Mucosa of rectum (tissue), 2 donors: Measurements from ENCODE around the gene LSR.
"Not testable (repeated sequence)": the region's sequence is repeated elsewhere in the genome, so short reads cannot be mapped to it uniquely, and the experiment has no call there.

Experiments
- H3K27ac ChIP-seq, 2 donors: one replicate each; pipeline ENCODE4 v1.7.0; 2013; ENCODE audit warnings: inconsistent platforms in 2 of 2, low read depth in 2 of 2, low read length in 2 of 2
- H3K27me3 ChIP-seq, 2 donors: one replicate each; pipeline ENCODE4 v1.7.0; 2013; ENCODE audit warnings: low read length in 2 of 2; ENCODE audit not compliant: control insufficient read depth in 2 of 2, insufficient read depth in 2 of 2
- H3K36me3 ChIP-seq, 2 donors: one replicate each; pipeline ENCODE4 v1.7.0; 2013; ENCODE audit warnings: low read length in 2 of 2; ENCODE audit not compliant: control insufficient read depth in 2 of 2, insufficient read depth in 2 of 2
- H3K4me1 ChIP-seq, 2 donors: one replicate each; pipeline ENCODE4 v1.7.0; 2013; ENCODE audit warnings: low read length in 2 of 2, mild to moderate bottlenecking in 1 of 2; ENCODE audit not compliant: control insufficient read depth in 2 of 2, insufficient read depth in 2 of 2
- H3K4me3 ChIP-seq, 2 donors: one replicate each; pipeline ENCODE4 v1.7.0; 2013; ENCODE audit warnings: low read length in 2 of 2
- H3K9ac ChIP-seq, 2 donors: one replicate each; pipeline ENCODE4 v1.7.0; 2013; ENCODE audit warnings: low read length in 2 of 2, low read depth in 1 of 2, mild to moderate bottlenecking in 1 of 2
- H3K9me3 ChIP-seq, 2 donors: one replicate each; pipeline ENCODE4 v1.7.0; 2013; ENCODE audit warnings: low read length in 2 of 2; ENCODE audit not compliant: control insufficient read depth in 2 of 2
- donor health status: healthy.
- donor health status: Normal muscosa, but diverticular disease.

LSR gene

DNA sequence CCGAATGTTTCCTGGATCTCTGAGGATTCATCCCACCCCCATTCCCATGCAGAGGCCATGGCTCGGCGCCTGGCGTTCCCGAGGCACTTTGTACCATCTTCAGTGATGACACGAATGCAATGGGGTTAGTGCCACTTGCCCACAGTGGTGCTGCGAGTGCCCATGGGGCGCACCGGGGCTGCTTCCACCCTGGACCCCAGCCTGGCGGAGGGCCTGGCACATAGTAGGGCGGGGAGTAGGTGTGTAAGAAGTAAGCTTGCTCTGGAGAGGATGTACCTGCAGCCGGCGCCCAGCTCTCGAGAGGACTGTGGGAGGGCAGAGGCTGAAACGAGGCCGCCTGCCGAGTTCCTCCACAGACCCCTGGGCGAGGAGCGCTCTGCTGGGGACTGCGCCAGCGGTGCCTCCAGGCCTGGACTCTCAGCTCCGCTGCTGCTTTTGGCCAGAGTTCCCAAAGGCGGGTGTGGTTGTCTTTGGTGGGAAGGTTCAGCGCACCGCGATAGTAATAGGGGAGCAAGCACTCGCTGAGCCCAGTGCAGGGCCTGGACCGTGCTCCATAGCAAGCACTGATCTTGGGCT lies 28.0 kb downstream of the LSR start:
- Histone ChIP-seq H3K9me3 (no peaks in the 10 kb centered on the region), H3K27ac (no peak overlapping the region), H3K4me3 (no peak overlapping the region), H3K9ac (no peak overlapping the region), H3K36me3 (peaks cover 30 to 40% of the 10 kb centered on the region in 2 donors), H3K27me3 (no peaks in the 10 kb centered on the region), H3K4me1 (no peaks in the 10 kb centered on the region)

DNA sequence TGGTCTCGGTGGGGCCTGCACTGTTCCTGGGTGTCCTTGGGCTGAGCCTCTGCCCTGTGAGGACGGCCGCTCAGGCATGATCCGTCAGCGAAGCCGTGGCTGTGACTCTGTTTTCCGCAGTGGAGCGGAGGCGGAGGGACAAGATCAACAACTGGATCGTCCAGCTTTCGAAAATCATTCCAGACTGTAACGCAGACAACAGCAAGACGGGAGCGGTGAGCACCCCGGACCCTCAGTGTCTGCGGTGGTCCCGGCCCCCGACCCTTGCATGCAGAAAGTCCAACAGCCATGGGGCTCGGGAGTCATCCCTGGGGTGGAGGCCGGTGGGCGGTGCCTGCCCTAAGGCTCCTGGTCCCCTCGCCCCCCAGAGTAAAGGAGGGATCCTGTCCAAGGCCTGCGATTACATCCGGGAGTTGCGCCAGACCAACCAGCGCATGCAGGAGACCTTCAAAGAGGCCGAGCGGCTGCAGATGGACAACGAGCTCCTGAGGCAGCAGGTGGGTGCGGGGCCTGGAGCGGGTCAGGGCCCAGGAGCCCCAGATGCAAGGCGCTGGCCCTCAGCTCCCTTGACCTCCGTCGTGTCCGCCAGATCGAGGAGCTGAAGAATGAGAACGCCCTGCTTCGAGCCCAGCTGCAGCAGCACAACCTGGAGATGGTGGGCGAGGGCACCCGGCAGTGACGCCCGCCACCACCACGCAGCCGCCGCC lies 29.9 kb downstream of the LSR start:
- peaks cover 4 to 7% of the 10 kb centered on the region in 2 donors for H3K27me3 ChIP-seq
- H3K9ac ChIP-seq = no peak overlapping the region
- H3K4me1 ChIP-seq = peaks cover 0 to 4% of the 10 kb centered on the region in 2 donors
- H3K4me3 ChIP-seq = no peak overlapping the region
- no peak overlapping the region for H3K27ac ChIP-seq
- peaks cover 18 to 30% of the 10 kb centered on the region in 2 donors for H3K36me3 ChIP-seq
- H3K9me3 ChIP-seq = no peaks in the 10 kb centered on the region

DNA sequence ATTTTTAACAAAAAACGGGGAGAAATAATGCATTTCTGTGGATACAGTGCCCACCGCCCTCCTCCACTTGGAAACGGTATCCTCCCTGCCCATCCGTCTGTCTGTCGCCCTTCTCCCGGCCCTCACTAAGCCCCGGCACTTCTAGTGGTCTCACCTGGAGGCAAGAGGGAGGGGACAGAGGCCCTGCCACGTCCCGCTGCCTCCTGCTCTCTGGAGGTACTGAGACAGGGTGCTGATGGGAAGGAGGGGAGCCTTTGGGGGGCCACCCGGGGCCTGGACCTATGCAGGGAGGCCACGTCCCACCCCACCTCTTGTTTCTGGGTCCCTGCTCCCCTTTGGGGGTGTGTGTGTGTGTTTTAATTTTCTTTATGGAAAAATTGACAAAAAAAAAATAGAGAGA lies 30.6 kb downstream of the LSR start:
- Histone ChIP-seq H3K27me3 (peaks cover 4 to 7% of the 10 kb centered on the region in 2 donors), H3K4me1 (peaks cover 0 to 4% of the 10 kb centered on the region in 2 donors), H3K27ac (no peak overlapping the region), H3K36me3 (peaks cover 12 to 24% of the 10 kb centered on the region in 2 donors), H3K9me3 (no peaks in the 10 kb centered on the region), H3K4me3 (no peak overlapping the region), H3K9ac (no peak overlapping the region)

DNA sequence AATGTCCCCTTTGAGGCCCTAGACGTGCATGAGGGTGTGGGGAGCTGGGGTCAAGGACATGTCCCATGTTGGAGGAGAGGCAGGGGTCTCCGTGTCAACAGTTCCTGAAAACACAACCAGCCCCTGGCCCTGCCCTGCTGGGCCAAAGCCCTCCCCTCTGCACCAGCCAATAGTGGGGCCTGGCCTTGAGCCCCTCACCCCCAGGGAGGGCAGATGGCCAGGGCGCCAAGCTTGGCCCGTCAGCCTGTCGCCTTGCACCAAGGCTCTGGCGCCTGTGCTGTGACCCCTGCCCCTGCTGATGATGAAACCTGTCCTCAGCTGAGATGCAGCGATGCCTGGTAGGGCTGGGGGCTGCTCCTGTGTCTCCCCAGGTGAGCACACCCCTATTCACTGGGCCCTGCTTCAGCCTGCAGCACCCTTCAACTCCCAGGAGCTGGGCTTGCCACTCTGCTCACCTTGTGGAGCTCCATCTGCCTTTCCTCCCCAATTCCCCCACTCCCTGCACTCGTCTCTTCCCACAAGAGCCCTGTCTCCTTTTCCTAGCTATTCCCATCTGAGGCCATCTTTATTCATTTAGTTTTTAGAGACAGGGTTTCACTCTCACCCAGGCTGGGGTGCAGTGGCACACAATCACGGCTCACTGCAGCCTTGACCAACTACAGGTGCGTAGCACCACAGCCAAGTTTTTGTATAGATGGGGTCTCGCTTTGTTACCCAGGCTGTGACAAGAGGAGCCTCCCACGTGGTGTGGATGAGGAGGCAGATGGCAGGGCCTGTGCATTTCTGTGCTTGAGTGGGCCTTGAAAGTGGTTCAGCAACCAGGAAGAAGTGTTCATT lies 31.4 kb downstream of the LSR start:
- Histone ChIP-seq H3K27me3 (peaks cover 4 to 10% of the 10 kb centered on the region in 2 donors), H3K27ac (no peak overlapping the region), H3K36me3 (peaks cover 12 to 24% of the 10 kb centered on the region in 2 donors), H3K9me3 (no peaks in the 10 kb centered on the region), H3K9ac (no peak overlapping the region), H3K4me3 (no peak overlapping the region), H3K4me1 (peaks cover 0 to 4% of the 10 kb centered on the region in 2 donors)

DNA sequence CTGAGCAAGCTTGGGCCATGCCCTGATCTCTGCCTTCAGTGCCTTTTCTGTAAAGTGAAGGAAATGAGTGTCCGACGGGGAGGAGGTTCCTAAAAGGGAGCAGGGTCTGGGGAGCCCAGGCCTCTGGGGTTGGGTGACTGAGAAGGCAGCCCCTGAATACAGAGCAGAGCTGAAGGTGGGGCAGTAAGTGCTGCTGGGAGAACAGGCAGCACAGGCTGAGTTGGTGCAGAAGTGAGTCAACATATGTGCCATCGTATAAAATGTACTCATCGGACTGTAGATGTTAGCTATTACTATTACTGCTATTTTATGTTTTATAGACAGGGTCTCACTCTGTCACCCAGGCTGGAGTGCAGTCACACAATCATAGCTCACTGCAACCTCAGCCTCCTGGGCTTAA lies 32.5 kb downstream of the LSR start:
- peaks cover 12 to 18% of the 10 kb centered on the region in 2 donors for H3K36me3 ChIP-seq

DNA sequence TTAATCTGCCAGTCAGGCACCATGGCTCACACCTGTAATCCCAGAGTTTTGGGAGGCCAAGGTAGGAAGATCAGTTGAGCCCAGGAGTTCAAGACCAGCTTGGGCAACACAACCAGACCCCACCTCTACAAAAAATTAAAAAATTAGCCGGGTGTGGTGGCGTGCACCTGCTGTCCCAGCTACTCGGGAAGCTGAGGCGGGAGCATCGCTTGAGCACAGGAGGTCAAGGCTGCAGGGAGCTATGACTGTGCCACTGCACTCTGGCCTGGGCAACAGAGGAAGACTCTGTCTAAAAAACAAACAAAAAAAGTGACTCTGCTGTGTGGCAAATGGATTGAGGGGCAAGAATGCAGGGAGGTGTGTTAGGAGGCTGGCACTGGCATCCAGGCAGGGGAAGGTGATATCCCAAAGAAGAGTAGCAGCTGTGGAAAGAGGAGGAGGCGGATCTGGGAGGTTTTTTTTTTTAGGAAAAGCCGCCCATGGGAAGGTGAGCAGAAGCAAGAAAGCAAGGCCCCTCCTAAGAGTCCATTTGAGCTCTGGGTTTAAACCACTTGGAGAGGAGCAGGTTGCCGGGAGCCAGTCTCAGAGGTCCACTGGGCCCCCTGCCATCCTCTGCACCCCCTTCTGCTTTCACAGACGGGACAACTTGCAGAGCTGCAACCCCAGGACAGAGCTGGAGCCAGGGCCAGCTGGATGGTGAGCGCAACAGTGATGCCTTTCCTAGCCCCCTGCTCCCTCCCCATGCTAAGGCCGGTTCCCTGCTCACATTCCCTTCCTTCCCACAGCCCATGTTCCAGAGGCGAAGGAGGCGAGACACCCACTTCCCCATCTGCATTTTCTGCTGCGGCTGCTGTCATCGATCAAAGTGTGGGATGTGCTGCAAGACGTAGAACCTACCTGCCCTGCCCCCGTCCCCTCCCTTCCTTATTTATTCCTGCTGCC lies 35.6 kb downstream of the LSR start:
- no peaks in the 10 kb centered on the region for H3K36me3 ChIP-seq
- H3K9ac ChIP-seq = no peak overlapping the region
- no peak overlapping the region for H3K27ac ChIP-seq
- H3K4me3 ChIP-seq = no peak overlapping the region
- H3K27me3 ChIP-seq = peaks cover 4 to 10% of the 10 kb centered on the region in 2 donors
- H3K4me1 ChIP-seq = peaks cover 0 to 4% of the 10 kb centered on the region in 2 donors
- H3K9me3 ChIP-seq = no peaks in the 10 kb centered on the region

More for the DNA sequence above, 32.5 kb downstream of the LSR start:
- no peak overlapping the region for H3K4me3 ChIP-seq
- H3K27ac ChIP-seq = no peak overlapping the region
- peaks cover 4 to 10% of the 10 kb centered on the region in 2 donors for H3K27me3 ChIP-seq
- peaks cover 0 to 4% of the 10 kb centered on the region in 2 donors for H3K4me1 ChIP-seq
- no peaks in the 10 kb centered on the region for H3K9me3 ChIP-seq
- H3K9ac ChIP-seq = no peak overlapping the region

DNA sequence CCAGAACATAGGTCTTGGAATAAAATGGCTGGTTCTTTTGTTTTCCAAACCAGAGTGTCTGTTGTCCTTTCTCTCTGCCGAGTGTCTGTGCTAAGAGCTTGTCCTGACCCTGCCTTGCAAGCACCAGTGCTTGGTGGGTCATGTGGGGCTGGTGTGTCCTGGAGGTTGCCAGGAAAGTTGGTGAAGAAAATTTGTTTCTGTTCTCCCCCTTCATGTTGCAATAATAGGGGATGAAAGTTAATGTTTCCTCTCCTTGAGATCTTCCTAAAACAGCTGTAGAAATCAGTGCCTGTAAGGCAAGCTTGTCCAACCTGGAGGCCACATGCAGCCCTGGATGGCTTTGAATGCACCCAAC lies 36.3 kb downstream of the LSR start:
- no peak overlapping the region for H3K9ac ChIP-seq
- H3K9me3 ChIP-seq = no peaks in the 10 kb centered on the region
- H3K36me3 ChIP-seq = no peaks in the 10 kb centered on the region
- H3K27me3 ChIP-seq = peaks cover 4 to 10% of the 10 kb centered on the region in 2 donors
- no peak overlapping the region for H3K4me3 ChIP-seq
- H3K4me1 ChIP-seq = peaks cover 0 to 4% of the 10 kb centered on the region in 2 donors
- no peak overlapping the region for H3K27ac ChIP-seq

DNA sequence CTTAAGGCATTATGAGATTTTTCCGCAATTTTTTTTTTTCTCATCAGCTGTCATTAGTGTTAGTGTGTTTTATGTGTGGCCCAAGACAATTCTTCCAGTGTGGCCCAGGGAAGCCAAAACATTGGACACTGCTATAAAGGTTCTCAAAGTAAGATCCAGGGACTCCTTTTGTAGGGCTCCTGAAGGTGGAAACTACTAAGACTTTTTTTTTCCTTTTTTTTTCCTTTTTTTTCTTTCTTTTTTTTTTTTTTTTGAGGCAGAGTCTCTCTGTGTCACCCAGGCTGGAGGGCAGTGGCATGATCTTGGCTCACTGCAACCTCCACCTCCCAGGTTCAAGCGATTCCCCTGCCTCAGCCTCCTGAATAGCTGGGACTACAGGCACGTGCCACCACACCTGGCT lies 36.7 kb downstream of the LSR start:
- H3K27me3 ChIP-seq = peaks cover 4 to 10% of the 10 kb centered on the region in 2 donors
- not testable (repeated sequence) for H3K27ac ChIP-seq

DNA sequence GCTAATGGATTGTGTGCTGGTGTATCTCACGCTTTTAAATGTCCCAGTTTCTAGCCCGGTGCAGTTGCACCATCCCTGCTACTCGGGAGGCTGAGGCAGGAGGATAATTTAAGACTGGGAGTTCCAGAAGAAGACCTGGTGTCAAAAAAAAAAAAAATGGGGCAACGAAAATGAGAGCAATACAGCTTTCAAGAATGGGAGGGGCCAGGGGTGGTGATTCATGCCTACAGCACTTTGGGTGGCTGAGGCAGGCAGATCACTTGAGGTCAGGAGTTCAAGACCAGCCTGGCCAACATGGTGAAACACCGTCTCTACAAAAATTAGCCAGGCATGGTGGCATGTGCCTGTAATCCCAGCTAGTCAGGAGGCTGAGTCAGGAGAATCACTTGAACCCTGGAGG lies 37.3 kb downstream of the LSR start:
- not testable (repeated sequence) for H3K9ac ChIP-seq, H3K9me3 ChIP-seq, H3K27ac ChIP-seq, H3K4me3 ChIP-seq, H3K36me3 ChIP-seq, H3K4me1 ChIP-seq
- H3K27me3 ChIP-seq = peaks cover 4 to 10% of the 10 kb centered on the region in 2 donors

More for the DNA sequence above, 36.7 kb downstream of the LSR start:
- H3K9me3 ChIP-seq, H3K36me3 ChIP-seq, H3K4me3 ChIP-seq, H3K4me1 ChIP-seq, H3K9ac ChIP-seq: not testable (repeated sequence)
